ENCODE data around the gene FGF3. TPM values are rescaled to one million over a fixed set of nuclear protein-coding genes. Genes with fewer than 3 reads are reported as not detected.

FGF3 gene
- total and polyA plus RNA-seq, 10 donors = not detected

DNA sequence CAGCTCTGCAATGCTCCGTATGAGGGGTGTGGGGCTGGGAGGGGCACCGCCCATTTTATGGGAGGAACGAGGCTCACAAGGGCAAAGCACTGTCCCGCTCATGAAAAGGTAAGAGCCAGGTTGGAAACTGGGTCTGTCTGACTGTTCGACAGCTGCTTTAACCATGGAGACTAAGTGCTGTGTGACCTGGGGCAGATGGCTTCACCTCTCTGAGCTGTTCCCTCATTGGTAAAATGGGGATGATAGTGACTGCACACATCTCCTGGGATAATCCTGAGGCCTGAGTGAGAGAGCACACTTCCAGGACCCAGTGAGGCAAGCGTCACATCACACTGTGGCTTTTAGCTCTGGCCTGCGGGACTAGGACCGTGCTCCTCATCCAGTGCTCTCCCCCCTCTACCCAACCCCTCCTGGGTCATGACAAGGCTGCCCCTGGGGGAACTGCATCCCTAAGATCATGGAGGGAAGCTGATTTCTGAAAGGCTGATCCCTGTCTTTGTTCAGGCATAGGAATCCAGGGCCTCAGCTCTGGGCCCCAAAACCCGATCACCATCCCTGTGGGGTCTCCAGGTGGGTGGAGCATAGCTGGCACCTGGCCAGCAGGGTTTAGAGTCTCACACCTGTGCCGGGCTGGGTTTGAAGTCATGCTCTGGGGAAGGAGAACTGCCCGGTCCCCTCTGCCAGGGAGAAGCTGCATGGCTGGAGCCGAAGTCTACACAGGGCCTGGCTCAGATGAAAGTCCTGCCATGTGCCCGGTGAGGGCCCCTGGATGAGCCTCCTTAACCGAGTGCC, 21.3 kb downstream of the FGF3 start:
- H3K27ac ChIP-seq = no peak overlapping the region
- H3K36me3 ChIP-seq = no peaks in the 10 kb centered on the region
- H3K9me3 ChIP-seq = peaks cover 0 to 11% (median 5%) of the 10 kb centered on the region in 8 donors
- H3K4me1 ChIP-seq = no peaks in the 10 kb centered on the region
- intact Hi-C loops (cut with DNase I; ENCODE audit: low total_unique reads) = no loop called here
- TF ChIP-seq, protein P1, sequence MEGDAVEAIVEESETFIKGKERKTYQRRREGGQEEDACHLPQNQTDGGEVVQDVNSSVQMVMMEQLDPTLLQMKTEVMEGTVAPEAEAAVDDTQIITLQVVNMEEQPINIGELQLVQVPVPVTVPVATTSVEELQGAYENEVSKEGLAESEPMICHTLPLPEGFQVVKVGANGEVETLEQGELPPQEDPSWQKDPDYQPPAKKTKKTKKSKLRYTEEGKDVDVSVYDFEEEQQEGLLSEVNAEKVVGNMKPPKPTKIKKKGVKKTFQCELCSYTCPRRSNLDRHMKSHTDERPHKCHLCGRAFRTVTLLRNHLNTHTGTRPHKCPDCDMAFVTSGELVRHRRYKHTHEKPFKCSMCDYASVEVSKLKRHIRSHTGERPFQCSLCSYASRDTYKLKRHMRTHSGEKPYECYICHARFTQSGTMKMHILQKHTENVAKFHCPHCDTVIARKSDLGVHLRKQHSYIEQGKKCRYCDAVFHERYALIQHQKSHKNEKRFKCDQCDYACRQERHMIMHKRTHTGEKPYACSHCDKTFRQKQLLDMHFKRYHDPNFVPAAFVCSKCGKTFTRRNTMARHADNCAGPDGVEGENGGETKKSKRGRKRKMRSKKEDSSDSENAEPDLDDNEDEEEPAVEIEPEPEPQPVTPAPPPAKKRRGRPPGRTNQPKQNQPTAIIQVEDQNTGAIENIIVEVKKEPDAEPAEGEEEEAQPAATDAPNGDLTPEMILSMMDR (IDR thresholded peaks at IDR 0.05 in 8 of 11, conservative IDR thresholded peaks at IDR 0.05 in 3 of 11) = no peak
- TF ChIP-seq POLR2A (IDR thresholded peaks at IDR 0.05) (no peak), POLR2AphosphoS5 (IDR thresholded peaks at IDR 0.05) (no peak)
- 79 to 90% (median 80%) methylated on average over 10 to 14 of the region's 14 CpGs for WGBS, 5 donors
- peaks cover 0 to 31% (median 0%) of the 10 kb centered on the region in 7 donors for H3K27me3 ChIP-seq (replicated peaks in 1 of 7)
- no peak for DNase-seq
- no peak overlapping the region for H3K4me3 ChIP-seq

DNA sequence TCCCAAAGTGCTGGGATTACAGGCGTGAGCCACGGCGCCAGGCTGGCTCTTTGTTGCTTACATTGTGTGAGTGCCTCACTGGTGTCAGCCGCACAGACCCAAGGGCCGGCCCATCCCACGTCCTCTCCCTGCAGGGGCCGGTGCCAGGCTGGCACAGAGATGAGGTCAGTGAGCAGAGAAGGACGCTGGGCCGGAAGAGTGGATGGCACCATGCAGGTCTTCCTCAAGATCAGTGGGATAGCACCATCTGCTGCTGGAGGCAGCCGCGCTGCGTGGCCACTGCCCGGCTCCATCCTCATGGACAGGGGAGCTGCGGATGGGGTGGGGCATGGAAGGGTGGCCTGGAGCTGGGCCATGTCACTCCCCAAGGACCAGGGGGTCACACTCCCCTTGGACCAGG, 22.1 kb downstream of the FGF3 start:
- Histone ChIP-seq H3K36me3 (no peaks in the 10 kb centered on the region), H3K4me3 (no peak overlapping the region), H3K4me1 (no peaks in the 10 kb centered on the region), H3K27ac (no peak overlapping the region), H3K27me3 (replicated peaks in 1 of 7) (peaks cover 0 to 25% (median 0%) of the 10 kb centered on the region in 7 donors), H3K9me3 (peaks cover 0 to 11% (median 5%) of the 10 kb centered on the region in 8 donors)
- TF ChIP-seq, protein P1 (IDR thresholded peaks at IDR 0.05 in 8 of 11, conservative IDR thresholded peaks at IDR 0.05 in 3 of 11) = no peak
- TF ChIP-seq POLR2A (IDR thresholded peaks at IDR 0.05) = no peak
- TF ChIP-seq POLR2AphosphoS5 (IDR thresholded peaks at IDR 0.05) = no peak
- 69 to 80% (median 75%) methylated on average over 12 to 14 of the region's 14 CpGs for WGBS, 5 donors
- intact Hi-C loops (cut with DNase I; ENCODE audit: low total_unique reads) = no loop called here
- DNase-seq = no peak

DNA sequence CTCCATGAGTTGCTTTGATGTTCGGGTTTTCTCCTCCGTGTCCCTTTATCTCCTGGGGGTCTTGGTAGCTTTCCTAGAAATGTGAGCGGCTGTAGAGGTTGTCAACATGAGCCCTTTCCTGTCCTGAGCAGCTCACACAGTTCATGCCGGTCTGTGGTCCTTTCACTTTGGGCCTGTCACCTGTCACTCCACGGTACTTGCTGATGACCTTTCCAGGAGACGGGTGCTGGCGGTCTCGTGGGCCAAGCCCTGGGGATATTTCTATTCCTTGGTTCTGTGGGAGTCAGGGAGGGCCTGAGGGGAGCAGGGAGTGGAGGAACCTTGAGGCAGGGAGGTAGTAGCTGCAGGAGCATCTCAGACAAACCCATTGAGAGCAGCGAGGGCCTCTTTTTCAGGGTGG, 23.2 kb downstream of the FGF3 start:
- H3K27me3 ChIP-seq (replicated peaks in 1 of 7) = peaks cover 0 to 17% (median 0%) of the 10 kb centered on the region in 7 donors
- H3K36me3 ChIP-seq = no peaks in the 10 kb centered on the region
- peaks cover 0 to 11% (median 5%) of the 10 kb centered on the region in 8 donors for H3K9me3 ChIP-seq
- WGBS, 5 donors = 76 to 88% (median 83%) methylated on average over 9 of the region's 9 CpGs
- intact Hi-C loops (cut with DNase I; ENCODE audit: low total_unique reads) = no loop called here
- no peak overlapping the region for H3K4me3 ChIP-seq
- TF ChIP-seq, protein P1 (IDR thresholded peaks at IDR 0.05 in 8 of 11, conservative IDR thresholded peaks at IDR 0.05 in 3 of 11) = no peak
- TF ChIP-seq POLR2AphosphoS5 (IDR thresholded peaks at IDR 0.05) = no peak
- TF ChIP-seq POLR2A (IDR thresholded peaks at IDR 0.05) = no peak
- H3K4me1 ChIP-seq = no peaks in the 10 kb centered on the region
- H3K27ac ChIP-seq = no peak overlapping the region
- no peak for DNase-seq

Measured in spleen (tissue), 11 donors.